Cerebellar nuclear complex (tissue), 1 donor: ENCODE results near the gene KRTAP5-7.
"Not testable (repeated sequence)": the region's sequence is repeated elsewhere in the genome, so short reads cannot be mapped to it uniquely, and the experiment has no call there.

Source experiments
- DNase-seq, 2 experiments: peaks; one replicate each; lab custom pipeline; 2025; lab: John Stamatoyannopoulos, UW

The KRTAP5-7 gene, protein sequence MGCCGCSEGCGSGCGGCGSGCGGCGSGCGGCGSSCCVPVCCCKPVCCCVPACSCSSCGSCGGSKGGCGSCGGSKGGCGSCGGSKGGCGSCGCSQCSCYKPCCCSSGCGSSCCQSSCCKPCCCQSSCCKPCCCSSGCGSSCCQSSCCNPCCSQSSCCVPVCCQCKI

GRCh38 chr11:71526796-71527575 lies at the start of gene KRTAP5-7:
Gene KRTAP5-7, plus strand, starts transcription at chr11:71527267. Its CDS starts 34 bp downstream, at chr11:71527301.
- DNase-seq = not testable (repeated sequence)

- no peak for DNase-seq
Measured at GRCh38 chr11:71477641-71478527, 49.2 kb upstream of the KRTAP5-7 start.

GRCh38 chr11:71478528-71478840 lies 48.6 kb upstream of the KRTAP5-7 start:
- no peak for DNase-seq

- DNase-seq = no peak
Measured at GRCh38 chr11:71481101-71481960, 45.7 kb upstream of the KRTAP5-7 start.

DNA sequence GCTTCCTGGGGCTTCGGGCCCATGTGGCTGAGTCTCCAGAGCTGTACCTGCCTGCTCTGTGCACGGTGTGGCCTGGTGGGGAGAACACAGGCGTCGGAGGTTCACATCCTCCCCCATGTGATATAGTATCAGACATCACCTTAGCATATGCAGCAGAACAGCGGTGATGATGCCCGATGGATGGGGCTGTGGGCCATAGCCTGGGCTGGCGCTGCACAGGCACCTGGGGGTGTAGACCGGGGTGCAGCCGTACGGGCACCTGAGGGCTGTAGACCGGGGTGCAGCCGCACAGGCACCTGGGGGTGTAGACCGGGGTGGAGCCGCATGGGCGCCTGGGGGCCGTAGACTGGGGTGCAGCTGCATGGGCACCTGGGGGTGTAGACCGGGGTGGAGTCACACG lies 44.9 kb upstream of the KRTAP5-7 start:
- DNase-seq = no peak

DNA sequence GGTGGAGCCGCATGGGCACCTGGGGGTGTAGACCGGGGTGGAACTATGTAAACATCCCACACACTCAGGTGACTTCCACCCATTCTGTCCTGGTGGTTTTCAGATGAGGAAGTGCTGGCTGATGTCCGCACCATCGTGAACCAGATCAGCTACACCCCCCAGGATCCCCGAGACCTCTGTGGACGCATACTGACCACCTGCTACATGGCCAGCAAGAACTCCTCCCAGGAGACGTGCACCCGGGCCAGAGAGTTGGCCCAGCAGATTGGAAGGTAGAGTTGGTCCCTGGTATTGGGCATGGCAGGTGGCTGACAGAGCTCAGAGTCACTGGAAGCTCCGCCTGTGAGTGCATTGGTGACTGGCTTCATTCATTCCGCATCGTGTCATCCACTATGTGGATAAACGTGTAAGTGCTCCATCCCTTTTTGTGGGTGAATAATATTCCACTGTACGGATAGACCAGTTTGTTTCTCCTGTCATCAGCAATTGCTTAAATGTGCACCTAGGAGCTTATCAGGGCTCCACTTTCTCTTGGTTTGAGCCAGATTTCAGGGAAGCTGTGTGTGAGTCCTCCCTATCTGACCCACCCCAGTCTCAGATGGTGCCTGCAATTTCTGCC lies 44.2 kb upstream of the KRTAP5-7 start:
- DNase-seq = no peak

- DNase-seq = no peak
Measured at GRCh38 chr11:71483692-71484091, 43.4 kb upstream of the KRTAP5-7 start.

- no peak for DNase-seq
Measured at GRCh38 chr11:71484248-71485062, 42.6 kb upstream of the KRTAP5-7 start.

DNA sequence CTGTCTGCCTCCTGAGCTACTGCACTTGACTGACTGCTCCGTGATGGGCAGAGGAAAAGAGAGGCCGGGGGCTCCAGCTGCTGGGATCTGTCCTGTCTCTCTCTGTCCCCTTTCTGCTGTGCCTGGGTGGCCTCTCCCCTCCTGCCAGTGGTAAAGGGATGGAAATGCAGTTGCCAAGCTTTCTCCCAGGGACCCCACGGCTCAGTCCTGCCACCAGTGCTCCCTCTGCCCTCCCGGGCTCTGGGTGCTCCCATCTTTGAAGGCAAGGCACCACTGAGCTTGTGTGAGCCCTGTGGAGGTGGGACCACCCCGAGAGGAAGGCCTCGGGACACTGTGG lies 42.0 kb upstream of the KRTAP5-7 start:
- DNase-seq = no peak

DNA sequence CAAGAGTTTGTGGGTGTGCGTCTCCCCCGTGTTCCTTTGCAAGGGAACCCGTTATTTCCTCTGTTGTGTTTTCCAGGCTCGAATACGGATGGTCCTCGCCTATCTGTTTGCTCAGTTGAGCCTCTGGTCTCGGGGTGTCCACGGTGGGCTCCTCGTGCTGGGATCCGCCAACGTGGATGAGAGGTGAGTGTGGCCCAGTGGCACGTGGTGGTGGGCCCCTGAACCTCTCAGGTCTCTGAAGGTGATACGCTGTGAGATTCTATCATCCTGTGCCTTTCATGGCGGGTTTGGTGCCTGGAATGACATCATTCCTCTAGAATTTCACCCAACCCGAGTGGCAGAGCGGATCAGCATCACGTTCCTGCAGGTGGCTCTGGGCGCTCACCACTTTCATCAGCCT lies 41.6 kb upstream of the KRTAP5-7 start:
- no peak for DNase-seq

- no peak for DNase-seq
Measured at GRCh38 chr11:71486320-71486719, 40.7 kb upstream of the KRTAP5-7 start.

DNA sequence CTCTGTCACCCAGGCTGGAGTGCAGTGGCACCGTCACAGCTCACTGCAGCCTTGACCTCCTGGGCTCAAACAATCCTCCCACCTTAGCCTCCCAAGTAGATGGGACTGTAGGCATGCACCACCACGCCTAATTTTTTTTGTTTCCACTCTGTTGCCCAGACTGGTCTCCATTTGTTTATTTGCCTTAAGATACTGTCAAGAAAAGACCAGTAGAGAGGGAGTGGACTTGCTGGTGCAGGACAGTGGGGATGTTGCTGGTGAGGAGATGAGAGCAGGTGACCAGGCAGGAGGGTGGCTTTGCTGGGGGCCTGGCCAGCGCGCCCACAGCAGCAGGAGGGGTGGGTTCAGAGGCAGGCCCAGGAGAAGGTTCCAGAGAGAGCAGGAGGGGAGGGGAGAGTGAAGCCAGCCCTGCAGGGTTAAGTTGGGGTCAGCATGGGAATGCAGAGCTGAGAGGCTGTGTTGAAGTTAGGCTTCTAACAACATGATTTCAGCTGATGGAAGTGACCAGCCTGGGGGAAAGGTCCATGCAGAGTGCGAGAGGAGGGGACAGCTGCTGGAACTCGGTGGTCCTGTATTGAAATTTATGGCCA lies 38.3 kb upstream of the KRTAP5-7 start:
- no peak for DNase-seq

GRCh38 chr11:71489311-71490043 lies 37.6 kb upstream of the KRTAP5-7 start:
- no peak for DNase-seq

GRCh38 chr11:71490044-71490730 lies 36.9 kb upstream of the KRTAP5-7 start:
- DNase-seq = no peak

DNA sequence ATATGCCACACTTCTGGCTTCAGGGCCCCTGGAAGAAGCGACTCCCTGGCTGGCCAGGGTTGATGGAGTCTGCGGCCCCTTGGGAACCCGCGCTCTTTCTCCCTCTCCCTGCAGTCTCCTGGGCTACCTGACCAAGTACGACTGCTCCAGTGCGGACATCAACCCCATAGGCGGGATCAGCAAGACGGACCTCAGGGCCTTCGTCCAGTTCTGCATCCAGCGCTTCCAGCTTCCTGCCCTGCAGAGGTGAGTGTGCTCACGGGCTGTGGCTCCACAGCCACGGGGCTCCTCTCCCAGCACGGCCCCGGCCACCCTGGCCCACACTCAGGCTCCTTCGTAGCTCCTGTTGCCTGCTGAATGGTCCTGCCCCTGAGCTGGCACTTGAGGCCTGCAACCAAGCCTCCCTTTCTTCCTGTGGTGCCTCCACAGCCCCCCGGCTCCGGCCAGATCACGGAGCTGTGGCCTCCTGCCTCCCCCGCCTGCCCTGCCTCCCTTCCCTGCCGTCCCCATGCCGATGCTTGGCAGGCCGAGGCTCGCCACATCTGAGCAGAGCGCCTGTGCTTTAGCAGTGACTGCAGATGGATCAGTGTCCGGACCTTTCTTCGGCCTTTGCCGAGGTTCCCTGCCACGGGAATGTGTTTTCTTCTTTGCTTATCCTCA lies 36.2 kb upstream of the KRTAP5-7 start:
- no peak for DNase-seq

- DNase-seq = no peak
Measured at GRCh38 chr11:71491531-71491930, 35.5 kb upstream of the KRTAP5-7 start.

GRCh38 chr11:71491940-71492339 lies 35.1 kb upstream of the KRTAP5-7 start:
- no peak for DNase-seq
